Fibroblast of mammary gland (primary cell): ENCODE data around the gene MAP1LC3A.
A peak's percentile ranks its signal among the peaks of the same experiment; 100 is the strongest.

Experiments used
- DNase-seq: peaks from one replicate; pipeline ENCODE4 v3.0.0-alpha.2; 2010; ENCODE audit warnings: low read depth
- H3K4me3 ChIP-seq: 2 replicates; pipeline ENCODE4 v1.5.1; 2011; ENCODE audit warnings: low read depth, mild to moderate bottlenecking, low read length, moderate library complexity; ENCODE audit not compliant: control insufficient read depth
- CTCF ChIP-seq: conservative IDR thresholded peaks from 2 replicates; pipeline ENCODE4 v1.5.1; 2011; ENCODE audit warnings: low read depth, low read length, inconsistent platforms; ENCODE audit not compliant: control insufficient read depth, insufficient read depth

The MAP1LC3A gene

GRCh38 chr20:34549291-34549928, 9.1 kb upstream of the MAP1LC3A start:
- no peak overlapping the region for H3K4me3 ChIP-seq
- DNase-seq = no peak
- TF ChIP-seq CTCF = no peak

- H3K4me3 ChIP-seq = no peak overlapping the region
- no peak for TF ChIP-seq CTCF
- DNase-seq = no peak
Measured at GRCh38 chr20:34549929-34550305, 8.6 kb upstream of the MAP1LC3A start.

GRCh38 chr20:34552569-34552968, 5.9 kb upstream of the MAP1LC3A start:
- no peak for TF ChIP-seq CTCF
- DNase-seq = no peak
- no peak overlapping the region for H3K4me3 ChIP-seq

- no peak for DNase-seq
- TF ChIP-seq CTCF = no peak
- no peak overlapping the region for H3K4me3 ChIP-seq
Measured at GRCh38 chr20:34553366-34553867, 5.1 kb upstream of the MAP1LC3A start.

- H3K4me3 ChIP-seq = peak overlapping the region; percentile 73
Measured at GRCh38 chr20:34557936-34558319, 590 bp upstream of the MAP1LC3A start.

GRCh38 chr20:34559311-34560140, 1.0 kb downstream of the MAP1LC3A start:
- TF ChIP-seq CTCF = no peak
- H3K4me3 ChIP-seq = peak overlapping the region; percentile 43
- no peak for DNase-seq

More at GRCh38 chr20:34557936-34558319, 590 bp upstream of the MAP1LC3A start:
- DNase-seq = no peak
- no peak for TF ChIP-seq CTCF
